GM23338 (cell line): ENCODE data around the gene USP48. TPM values are rescaled to one million over a fixed set of nuclear protein-coding genes. Genes with fewer than 3 reads are reported as not detected.

Experiments used
- ATAC-seq: fragments of 200-7000 bp; cut with Tn5 transposase; 3 replicates; pipeline ENCODE4 v1.9.1; 2020
- DNase-seq: peaks from one replicate; pipeline ENCODE4 v3.0.0-alpha.2; 2015; ENCODE audit warnings: low spot score
- H2AFZ ChIP-seq: fragments of 200-600 bp; sonication (generic); 2 replicates; pipeline ENCODE4 v1.8.0; 2016; ENCODE audit warnings: antibody characterized with exemption, mild to moderate bottlenecking, moderate library complexity
- H3F3A ChIP-seq: fragments of 200-600 bp; sonication (generic); replicated peaks from 2 replicates; pipeline ENCODE4 v1.8.0; 2017; ENCODE audit warnings: antibody characterized with exemption, mixed run types, low read depth
- H3K27ac ChIP-seq: fragments of 200-600 bp; sonication (generic); 2 replicates; pipeline ENCODE4 v1.6.1; 2016; ENCODE audit warnings: low read depth
- H3K27me3 ChIP-seq: fragments of 200-600 bp; sonication (generic); 2 replicates; pipeline ENCODE4 v1.8.0; 2016; ENCODE audit warnings: mild to moderate bottlenecking, mixed run types, moderate library complexity; ENCODE audit not compliant: insufficient read depth
- H3K36me3 ChIP-seq: fragments of 200-600 bp; sonication (generic); 2 replicates; pipeline ENCODE4 v1.8.0; 2016; ENCODE audit warnings: mild to moderate bottlenecking; ENCODE audit not compliant: insufficient read depth
- H3K4me1 ChIP-seq: fragments of 200-600 bp; sonication (generic); 2 replicates; pipeline ENCODE4 v1.8.0; 2016; ENCODE audit warnings: mild to moderate bottlenecking, moderate library complexity; ENCODE audit not compliant: insufficient read depth
- H3K4me2 ChIP-seq: fragments of 200-600 bp; sonication (generic); 2 replicates; pipeline ENCODE4 v1.7.1; 2017; ENCODE audit warnings: mixed run types
- H3K4me3 ChIP-seq: fragments of 200-600 bp; sonication (generic); 2 replicates; pipeline ENCODE4 v1.6.1; 2016; ENCODE audit warnings: mixed run types
- H3K79me2 ChIP-seq: fragments of 200-600 bp; sonication (generic); replicated peaks from 2 replicates; pipeline ENCODE4 v1.8.0; 2017; ENCODE audit warnings: mild to moderate bottlenecking; ENCODE audit not compliant: insufficient read depth
- H3K9me2 ChIP-seq: fragments of 200-600 bp; sonication (generic); 2 replicates; pipeline ENCODE4 v1.8.0; 2017; ENCODE audit not compliant: insufficient read depth
- H4K20me1 ChIP-seq: fragments of 200-600 bp; sonication (generic); replicated peaks from 2 replicates; pipeline ENCODE4 v1.8.0; 2017; ENCODE audit warnings: mild to moderate bottlenecking; ENCODE audit not compliant: insufficient read depth
- H3K27ac Mint-ChIP-seq: 2 replicates; pipeline ENCODE4 v1.8.0; 2020; ENCODE audit warnings: inconsistent platforms, mild to moderate bottlenecking, moderate library complexity, mixed read lengths
- H3K27me3 Mint-ChIP-seq: 3 replicates; pipeline ENCODE4 v1.8.0; 2022; ENCODE audit warnings: low read depth, mild to moderate bottlenecking, moderate library complexity, mixed read lengths, inconsistent platforms; ENCODE audit not compliant: insufficient read depth, poor library complexity
- H3K36me3 Mint-ChIP-seq: 3 replicates; pipeline ENCODE4 v1.8.0; 2021; ENCODE audit warnings: low read depth, mild to moderate bottlenecking, inconsistent platforms, moderate library complexity, mixed read lengths
- H3K4me1 Mint-ChIP-seq: 3 replicates; pipeline ENCODE4 v1.8.0; 2020; ENCODE audit warnings: mild to moderate bottlenecking, inconsistent platforms, mixed read lengths
- H3K4me3 Mint-ChIP-seq: 3 replicates; pipeline ENCODE4 v1.8.0; 2021; ENCODE audit warnings: moderate library complexity, mild to moderate bottlenecking, inconsistent platforms, mixed read lengths
- H3K9me3 Mint-ChIP-seq: 3 replicates; pipeline ENCODE4 v1.8.0; 2020; ENCODE audit warnings: moderate library complexity, mild to moderate bottlenecking, inconsistent platforms, mixed read lengths
- CREB1 ChIP-seq: fragments of 250-450 bp; sonication (Bioruptor Pico); IDR thresholded peaks from 2 replicates; pipeline ENCODE4 v1.5.0; 2020; ENCODE audit warnings: low read depth, mild to moderate bottlenecking, moderate library complexity
- EZH2phosphoT487 ChIP-seq: fragments of 200-600 bp; sonication (generic); IDR thresholded peaks from one replicate; pipeline ENCODE4 v1.8.1; 2018; ENCODE audit warnings: antibody characterized with exemption; ENCODE audit not compliant: unreplicated experiment
- JUNB ChIP-seq: IDR thresholded peaks from one replicate; pipeline ENCODE4 v1.6.1; 2016; ENCODE audit warnings: antibody characterized with exemption; ENCODE audit not compliant: unreplicated experiment
- NANOG ChIP-seq: IDR thresholded peaks from 2 replicates; pipeline ENCODE4 v1.6.1; 2016; ENCODE audit warnings: antibody characterized with exemption, borderline replicate concordance
- POLR2AphosphoS5 ChIP-seq: IDR thresholded peaks from 2 replicates; pipeline ENCODE4 v1.6.1; 2016; ENCODE audit warnings: antibody characterized with exemption, low read depth
- STAT1 ChIP-seq: IDR thresholded peaks from one replicate; pipeline ENCODE4 v1.6.1; 2016; ENCODE audit warnings: antibody characterized with exemption; ENCODE audit not compliant: unreplicated experiment
- ZNF114 ChIP-seq: fragments of 250-450 bp; sonication (Bioruptor Pico); IDR thresholded peaks from 2 replicates; pipeline ENCODE4 v1.5.0; 2020; ENCODE audit warnings: mild to moderate bottlenecking, moderate library complexity
- ZNF331 ChIP-seq: fragments of 250-450 bp; sonication (Bioruptor Pico); IDR thresholded peaks from 2 replicates; pipeline ENCODE4 v1.5.0; 2020; ENCODE audit warnings: low read depth, mild to moderate bottlenecking, moderate library complexity
- polyA plus RNA-seq: library from polyadenylated mRNA; unstranded; fragments of >200 nt; fragmentation: Nextera tagmentation; extraction: Ambion mirVana; gene quantifications from 2 replicates; pipeline ENCODE4 v1.2.1, GENCODE V29; 2016
- total RNA-seq: library from RNA; depleted of rRNA; stranded (reverse); fragments of >200 nt; shearing (Covaris generic); gene quantifications from 2 replicates; pipeline ENCODE4 v1.2.3, GENCODE V29; 2014
- TF ChIP-seq, protein P1 (sequence below): IDR thresholded peaks from 2 replicates; pipeline ENCODE4 v1.6.1; 2016; ENCODE audit warnings: antibody characterized with exemption
- TF ChIP-seq, protein P2 (sequence below), 2 experiments: fragments of 200-600 bp in 1 of 2; sonication (generic) in 1 of 2; conservative IDR thresholded peaks; 2 replicates each; pipeline versions ENCODE4 v1.5.1 to v1.6.1; 2016 to 2017; ENCODE audit warnings: antibody characterized with exemption in 2 of 2, low read depth in 2 of 2, mild to moderate bottlenecking in 2 of 2, moderate library complexity in 1 of 2

USP48 gene
- total and polyA plus RNA-seq, 2 experiments from 2014 or later: 85.9 to 151 TPM

DNA sequence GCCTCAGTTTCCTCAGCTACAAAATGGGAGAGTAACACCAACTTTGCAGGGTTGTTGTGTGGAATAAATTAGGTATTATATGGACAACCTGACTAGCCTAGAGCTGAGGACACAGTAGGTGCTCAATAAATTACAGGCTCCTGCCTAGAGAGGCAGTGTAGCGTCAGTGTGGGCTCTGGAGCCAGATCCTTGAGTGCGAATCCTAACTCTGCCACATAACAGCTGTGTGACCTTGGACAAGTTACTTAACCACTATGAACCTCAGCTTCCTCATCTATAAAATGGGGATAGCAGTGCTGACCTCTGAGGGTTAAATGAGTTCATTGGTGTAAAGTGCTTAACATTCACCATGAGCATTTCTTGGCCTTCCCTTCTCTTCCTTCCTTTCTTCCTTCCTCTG lies 146.9 kb downstream of the USP48 start:
- H3K4me1 Mint-ChIP-seq: peaks cover 25% of the 10 kb centered on the region

DNA sequence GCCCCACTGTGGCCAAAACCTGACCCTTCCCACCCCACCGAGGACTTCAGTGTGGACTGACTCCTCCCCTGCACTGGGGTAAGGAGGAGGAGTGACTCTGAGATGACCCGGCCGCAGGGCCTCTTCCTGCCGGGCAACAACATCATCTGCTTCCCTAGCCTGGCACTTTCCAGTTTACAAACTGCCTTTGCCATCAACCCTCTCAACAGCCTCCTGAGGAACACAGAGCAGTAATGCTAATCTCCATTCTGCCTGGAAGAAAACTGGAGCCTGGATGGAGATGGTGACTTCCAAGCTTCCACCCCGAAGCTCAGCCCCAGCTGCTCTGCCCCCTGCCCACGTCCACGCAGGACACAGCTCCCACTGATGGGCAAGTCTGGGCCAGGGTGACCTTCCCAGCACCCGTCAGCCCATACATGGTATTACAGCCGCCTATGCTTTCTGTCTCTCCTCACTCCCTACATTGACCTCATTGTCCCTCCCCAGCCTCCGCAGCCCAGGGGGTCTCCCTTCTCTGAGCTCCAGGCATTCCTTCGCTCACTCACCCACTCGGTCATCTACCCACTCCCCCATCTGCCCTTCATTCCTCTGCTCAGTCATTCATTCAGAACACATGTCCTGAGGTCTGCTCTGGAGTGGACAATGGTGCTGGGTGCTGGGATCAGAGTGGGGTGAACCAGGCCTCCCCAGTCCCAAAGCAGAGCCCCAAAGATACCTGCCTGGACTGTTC lies 148.0 kb downstream of the USP48 start:
- Histone ChIP-seq H3K27ac (no peak overlapping the region), H3K9me2 (no peaks in the 10 kb centered on the region), H3K27me3 (no peaks in the 10 kb centered on the region), H3K4me2 (no peak overlapping the region), H3K79me2 (no peaks in the 10 kb centered on the region), H3F3A (no peaks in the 10 kb centered on the region; the same call in none of the 2 replicates), H3K36me3 (no peaks in the 10 kb centered on the region), H4K20me1 (no peaks in the 10 kb centered on the region; the same call in 1 of the 2 replicates), H2AFZ (no peak overlapping the region), H3K4me3 (no peak overlapping the region), H3K4me1 (peaks cover 19% of the 10 kb centered on the region)
- Mint-ChIP-seq H3K27me3 (peaks cover 9% of the 10 kb centered on the region), H3K9me3 (no peaks in the 10 kb centered on the region; the same call in 2 of the 3 replicates), H3K4me1 (peaks cover 28% of the 10 kb centered on the region), H3K4me3 (no peak overlapping the region), H3K36me3 (no peaks in the 10 kb centered on the region), H3K27ac (no peak overlapping the region)
- DNase-seq (no peak), ATAC-seq (peak; percentile 24)
- no peak for TF ChIP-seq CREB1 (CRISPR knock-in tag)
- no peak for TF ChIP-seq ZNF114
- TF ChIP-seq, protein P1, sequence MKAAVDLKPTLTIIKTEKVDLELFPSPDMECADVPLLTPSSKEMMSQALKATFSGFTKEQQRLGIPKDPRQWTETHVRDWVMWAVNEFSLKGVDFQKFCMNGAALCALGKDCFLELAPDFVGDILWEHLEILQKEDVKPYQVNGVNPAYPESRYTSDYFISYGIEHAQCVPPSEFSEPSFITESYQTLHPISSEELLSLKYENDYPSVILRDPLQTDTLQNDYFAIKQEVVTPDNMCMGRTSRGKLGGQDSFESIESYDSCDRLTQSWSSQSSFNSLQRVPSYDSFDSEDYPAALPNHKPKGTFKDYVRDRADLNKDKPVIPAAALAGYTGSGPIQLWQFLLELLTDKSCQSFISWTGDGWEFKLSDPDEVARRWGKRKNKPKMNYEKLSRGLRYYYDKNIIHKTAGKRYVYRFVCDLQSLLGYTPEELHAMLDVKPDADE: no peak

More for the DNA sequence above, 146.9 kb downstream of the USP48 start:
- Histone ChIP-seq H2AFZ (no peak overlapping the region), H3K27ac (no peak overlapping the region), H3K4me2 (no peak overlapping the region), H4K20me1 (no peaks in the 10 kb centered on the region; the same call in 1 of the 2 replicates), H3F3A (no peaks in the 10 kb centered on the region; the same call in none of the 2 replicates), H3K79me2 (no peaks in the 10 kb centered on the region), H3K27me3 (no peaks in the 10 kb centered on the region), H3K36me3 (no peaks in the 10 kb centered on the region), H3K9me2 (no peaks in the 10 kb centered on the region), H3K4me3 (no peak overlapping the region), H3K4me1 (peaks cover 15% of the 10 kb centered on the region)
- ATAC-seq: no peak
- H3K27ac Mint-ChIP-seq: no peak overlapping the region
- H3K4me3 Mint-ChIP-seq: no peak overlapping the region; the same call in 2 of the 3 replicates
- DNase-seq: no peak
- TF ChIP-seq NANOG: no peak
- TF ChIP-seq JUNB: no peak
- peaks cover 7% of the 10 kb centered on the region for H3K27me3 Mint-ChIP-seq
- H3K9me3 Mint-ChIP-seq: no peaks in the 10 kb centered on the region; the same call in 2 of the 3 replicates
- H3K36me3 Mint-ChIP-seq: no peaks in the 10 kb centered on the region

DNA sequence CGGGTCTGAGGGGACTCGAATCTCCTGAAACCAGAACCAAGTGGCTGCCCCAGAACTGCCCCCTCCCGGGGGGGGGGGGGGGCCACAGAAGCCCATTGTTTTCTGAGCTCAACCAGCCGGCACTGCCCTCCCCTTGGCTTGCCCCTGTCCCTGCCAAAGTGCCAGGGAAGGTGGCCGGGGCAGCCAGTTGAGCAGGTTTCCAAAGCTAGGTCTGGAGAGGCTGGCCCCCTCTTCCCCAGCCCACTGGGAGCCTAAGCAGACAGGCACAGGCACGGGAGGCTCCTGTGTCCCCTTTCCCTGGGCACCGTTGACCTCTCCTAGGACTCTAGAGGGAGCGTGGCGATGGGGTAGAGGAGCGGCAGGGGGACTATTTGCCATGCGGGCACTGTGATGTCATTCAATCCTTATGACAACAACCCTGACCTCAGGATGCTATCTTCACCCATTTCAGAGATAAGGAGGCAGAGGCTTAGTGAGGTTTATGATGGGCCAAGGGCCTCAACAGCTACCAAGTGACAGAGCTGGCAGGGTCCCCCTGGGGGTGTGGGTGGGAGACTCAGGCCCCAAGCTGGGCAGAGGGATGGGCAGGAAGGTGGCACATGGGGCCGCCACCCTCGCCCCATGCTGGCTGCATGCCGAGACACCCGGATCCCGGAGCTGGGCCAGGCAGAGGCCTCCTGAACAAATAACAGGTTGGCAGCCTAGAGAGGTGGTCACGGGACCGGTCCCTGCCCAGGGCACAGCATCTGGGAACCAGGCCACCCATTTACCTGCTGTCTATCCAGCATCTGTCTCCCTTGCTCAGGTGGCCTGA lies 148.8 kb downstream of the USP48 start:
- H3K27me3 ChIP-seq: no peaks in the 10 kb centered on the region
- no peak overlapping the region for H3K4me3 ChIP-seq
- Mint-ChIP-seq H3K27me3 (peaks cover 9% of the 10 kb centered on the region), H3K9me3 (no peaks in the 10 kb centered on the region; the same call in 2 of the 3 replicates), H3K27ac (no peak overlapping the region), H3K36me3 (no peaks in the 10 kb centered on the region), H3K4me3 (no peak overlapping the region), H3K4me1 (peaks cover 33% of the 10 kb centered on the region)
- H3K79me2 ChIP-seq: no peaks in the 10 kb centered on the region
- H3F3A ChIP-seq: no peaks in the 10 kb centered on the region; the same call in none of the 2 replicates
- no peak overlapping the region for H3K4me2 ChIP-seq
- ATAC-seq: no peak
- DNase-seq: no peak
- H2AFZ ChIP-seq: no peak overlapping the region
- H3K27ac ChIP-seq: no peak overlapping the region
- H3K4me1 ChIP-seq: peaks cover 26% of the 10 kb centered on the region
- H3K36me3 ChIP-seq: no peaks in the 10 kb centered on the region
- no peaks in the 10 kb centered on the region; the same call in 1 of the 2 replicates for H4K20me1 ChIP-seq
- H3K9me2 ChIP-seq: no peaks in the 10 kb centered on the region
- no peak for TF ChIP-seq EZH2phosphoT487
- no peak for TF ChIP-seq STAT1
- TF ChIP-seq, protein P2, sequence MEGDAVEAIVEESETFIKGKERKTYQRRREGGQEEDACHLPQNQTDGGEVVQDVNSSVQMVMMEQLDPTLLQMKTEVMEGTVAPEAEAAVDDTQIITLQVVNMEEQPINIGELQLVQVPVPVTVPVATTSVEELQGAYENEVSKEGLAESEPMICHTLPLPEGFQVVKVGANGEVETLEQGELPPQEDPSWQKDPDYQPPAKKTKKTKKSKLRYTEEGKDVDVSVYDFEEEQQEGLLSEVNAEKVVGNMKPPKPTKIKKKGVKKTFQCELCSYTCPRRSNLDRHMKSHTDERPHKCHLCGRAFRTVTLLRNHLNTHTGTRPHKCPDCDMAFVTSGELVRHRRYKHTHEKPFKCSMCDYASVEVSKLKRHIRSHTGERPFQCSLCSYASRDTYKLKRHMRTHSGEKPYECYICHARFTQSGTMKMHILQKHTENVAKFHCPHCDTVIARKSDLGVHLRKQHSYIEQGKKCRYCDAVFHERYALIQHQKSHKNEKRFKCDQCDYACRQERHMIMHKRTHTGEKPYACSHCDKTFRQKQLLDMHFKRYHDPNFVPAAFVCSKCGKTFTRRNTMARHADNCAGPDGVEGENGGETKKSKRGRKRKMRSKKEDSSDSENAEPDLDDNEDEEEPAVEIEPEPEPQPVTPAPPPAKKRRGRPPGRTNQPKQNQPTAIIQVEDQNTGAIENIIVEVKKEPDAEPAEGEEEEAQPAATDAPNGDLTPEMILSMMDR (conservative IDR thresholded peaks at IDR 0.05; ENCODE audit: low read depth in 2 of 2): no peak
- TF ChIP-seq ZNF331 (CRISPR knock-in tag): no peak
- TF ChIP-seq NANOG: no peak
- TF ChIP-seq JUNB: no peak
- TF ChIP-seq POLR2AphosphoS5: no peak
